Adrenal gland (tissue), 12 donors: ENCODE data around the gene CHSY3. TPM values are rescaled to one million over a fixed set of nuclear protein-coding genes. Genes with fewer than 3 reads are reported as not detected.

Experiments used
- DNase-seq, 7 donors: peaks; one replicate each; pipeline ENCODE4 v3.0.0-alpha.2; 2019 to 2020
- H3K27ac ChIP-seq, 5 donors: fragments of 200-600 bp; sonication (generic) in 4 of 5; 1 replicate in 3 of 5; 2 replicates in 2 of 5; pipeline versions ENCODE4 v1.5.1 to v1.8.0; 2016 to 2020; ENCODE audit warnings: mild to moderate bottlenecking in 1 of 5
- H3K27me3 ChIP-seq: fragments of 200-600 bp; 2 replicates; pipeline ENCODE4 v1.8.0; 2021
- H3K36me3 ChIP-seq, 2 donors: fragments of 200-600 bp; replicated peaks in 1 of 2; 1 replicate in 1 of 2; 2 replicates in 1 of 2; pipeline versions ENCODE4 v1.5.1 to v1.8.0; 2018 to 2022
- H3K4me1 ChIP-seq, 2 donors: fragments of 200-600 bp; replicated peaks in 1 of 2; 1 replicate in 1 of 2; 2 replicates in 1 of 2; pipeline versions ENCODE4 v1.5.1 to v1.8.0; 2018 to 2021
- H3K4me3 ChIP-seq, 4 donors: fragments of 200-600 bp; sonication (generic) in 3 of 4; one replicate each; pipeline ENCODE4 v1.5.1; 2016 to 2018
- H3K9me3 ChIP-seq, 3 donors: fragments of 200-600 bp; sonication (generic) in 1 of 3; replicated peaks in 1 of 3; 1 replicate in 2 of 3; 2 replicates in 1 of 3; pipeline versions ENCODE4 v1.5.1 to v1.8.0; 2016 to 2021
- CTCF ChIP-seq, 6 experiments: fragments of 450-650 bp in 4 of 6; fragments of 200-600 bp in 2 of 6; sonication (generic) in 1 of 6; IDR thresholded peaks; 1 replicate in 5 of 6; 2 replicates in 1 of 6; pipeline versions ENCODE4 v1.5.1 to v1.8.0; 2016 to 2021; ENCODE audit warnings: antibody characterized with exemption in 6 of 6, mild to moderate bottlenecking in 2 of 6, moderate library complexity in 1 of 6
- POLR2A ChIP-seq, 2 donors: fragments of 450-650 bp; IDR thresholded peaks; one replicate each; pipeline ENCODE4 v1.6.1; 2017; ENCODE audit warnings: antibody characterized with exemption in 2 of 2, mild to moderate bottlenecking in 2 of 2, moderate library complexity in 1 of 2
- WGBS, 4 donors: extraction: QIAGEN DNeasy Blood & Tissue Kit in 2 of 4; methylation state at CpG; one replicate each; pipeline versions ENCODE4 v1.1.5 to v1.1.7; 2013 to 2017; 5-methylcytosine and 5-hydroxymethylcytosine counted together
- intact Hi-C, 2 donors: fragments of 100-400 bp; cut with DNase I; formaldehyde crosslinking; loops; one replicate each; pipeline versions ENCODE4 v1.14.1 to v1.15.0; 2022 to 2023
- polyA plus RNA-seq, 3 donors: library from polyadenylated mRNA; stranded (reverse); fragments of 200-250 nt in 2 of 3; fragments of 350-450 nt in 1 of 3; fragmentation: Illumina TruSeq in 1 of 3; extraction: RNeasy Lipid Tissue Mini Kit (QIAGEN cat#74804) in 1 of 3; gene quantifications; one replicate each; pipeline ENCODE4 v1.2.3, GENCODE V29; 2013 to 2014
- total RNA-seq, 9 donors: library from RNA; depleted of rRNA in 4 of 9; stranded (reverse); fragments of >200 nt in 4 of 9; fragments of 120-200 nt in 1 of 9; fragmentation: NEBNext Ultra II Directional in 1 of 9; extraction: Animal tissue kit (Norgen Biotek cat#: 25700) in 1 of 9; gene quantifications; one replicate each; pipeline versions ENCODE4 v1.1.0 to v1.2.4, GENCODE V29; 2013 to 2023
- donor health status: healthy with polysubstance abuse.
- donor health status: Bipolar disorder and iron deficiency.
- donor health status: DM: yes; HTN: yes; CAD: no.
- donor health status: DM: no; HTN: no; CAD: no.
- donor health status: DM: no; HTN: no; CAD: no.
- donor health status: DM: yes; HTN: yes; CAD: no.

The CHSY3 gene
- total and polyA plus RNA-seq, 12 donors, result 0.08 to 2.5 (median 0.80) TPM

- Histone ChIP-seq H3K27me3 (no peaks in the 10 kb centered on the region), H3K4me1 (no peaks in the 10 kb centered on the region), H3K27ac (no peak overlapping the region), H3K4me3 (no peak overlapping the region), H3K36me3 (no peaks in the 10 kb centered on the region), H3K9me3 (no peaks in the 10 kb centered on the region)
- 68 to 82% (median 70%) methylated on average over 1 of the region's 1 CpG for whole genome bisulfite sequencing, 4 donors
- no peak for TF ChIP-seq CTCF (IDR thresholded peaks at IDR 0.05)
- TF ChIP-seq POLR2A (IDR thresholded peaks at IDR 0.05), result no peak
- intact Hi-C loops, result no loop called here
- no peak for DNase-seq
These were observed 262.7 kb downstream of the CHSY3 start for GRCh38 chr5:130166839-130167490.

- H3K4me1 ChIP-seq, result no peaks in the 10 kb centered on the region
- H3K9me3 ChIP-seq, result no peaks in the 10 kb centered on the region
- no peaks in the 10 kb centered on the region for H3K27me3 ChIP-seq
- WGBS, 4 donors, result 62 to 74% (median 68%) methylated on average over 4 of the region's 4 CpGs
- DNase-seq, result no peak
- intact Hi-C loops, result no loop called here
- H3K4me3 ChIP-seq, result no peak overlapping the region
- no peak for TF ChIP-seq POLR2A (IDR thresholded peaks at IDR 0.05)
- no peak for TF ChIP-seq CTCF (IDR thresholded peaks at IDR 0.05)
- H3K27ac ChIP-seq, result no peak overlapping the region
- no peaks in the 10 kb centered on the region for H3K36me3 ChIP-seq
These were observed 263.9 kb downstream of the CHSY3 start for GRCh38 chr5:130168211-130168610.

- Histone ChIP-seq H3K4me3 (no peak overlapping the region), H3K9me3 (no peaks in the 10 kb centered on the region), H3K4me1 (no peaks in the 10 kb centered on the region), H3K27me3 (no peaks in the 10 kb centered on the region), H3K36me3 (no peaks in the 10 kb centered on the region), H3K27ac (no peak overlapping the region)
- TF ChIP-seq CTCF (IDR thresholded peaks at IDR 0.05), result no peak
- TF ChIP-seq POLR2A (IDR thresholded peaks at IDR 0.05), result no peak
- no peak for DNase-seq
- intact Hi-C loops, result no loop called here
These were observed 267.4 kb downstream of the CHSY3 start for GRCh38 chr5:130171699-130172098.

- WGBS, 4 donors, result 75 to 80% (median 76%) methylated on average over 7 of the region's 7 CpGs
- TF ChIP-seq CTCF (IDR thresholded peaks at IDR 0.05) (no peak), POLR2A (IDR thresholded peaks at IDR 0.05) (no peak)
These were observed 278.9 kb downstream of the CHSY3 start for GRCh38 chr5:130183115-130183514.

More at GRCh38 chr5:130183115-130183514, 278.9 kb downstream of the CHSY3 start:
- Histone ChIP-seq H3K27me3 (no peaks in the 10 kb centered on the region), H3K4me1 (no peaks in the 10 kb centered on the region), H3K36me3 (no peaks in the 10 kb centered on the region), H3K9me3 (no peaks in the 10 kb centered on the region), H3K4me3 (no peak overlapping the region), H3K27ac (no peak overlapping the region)
- intact Hi-C loops, result no loop called here
- DNase-seq, result no peak
